Measurements from ENCODE around the gene PAIP2. TPM values are rescaled to one million over a fixed set of nuclear protein-coding genes. Genes with fewer than 3 reads are reported as not detected.

PAIP2 gene
- total RNA-seq, 2 experiments from 2014 or later: 110 to 113 TPM

DNA sequence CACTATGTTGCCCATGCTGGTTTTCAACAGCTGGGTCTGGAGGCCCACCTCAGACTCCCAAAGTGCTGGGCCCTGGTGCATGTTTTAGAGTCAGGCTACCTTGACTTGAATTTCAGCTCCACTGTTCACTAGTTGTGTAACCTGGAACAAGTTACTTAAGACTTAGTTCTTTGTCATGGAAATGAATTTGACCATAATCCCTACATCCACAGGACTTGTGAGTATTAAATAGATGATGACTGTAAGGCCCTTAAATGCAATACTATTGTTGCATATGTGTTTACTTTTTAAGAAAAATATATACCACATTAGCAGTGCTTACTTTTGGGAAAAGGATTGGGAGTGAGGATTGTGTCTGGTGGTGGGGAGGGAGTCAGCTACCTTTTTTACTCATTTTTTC lies 16.4 kb downstream of the PAIP2 start:
- ATAC-seq (no peak), DNase-seq (no peak)
- peaks cover 4% of the 10 kb centered on the region for H3K9me3 Mint-ChIP-seq
- TF ChIP-seq, protein P1, sequence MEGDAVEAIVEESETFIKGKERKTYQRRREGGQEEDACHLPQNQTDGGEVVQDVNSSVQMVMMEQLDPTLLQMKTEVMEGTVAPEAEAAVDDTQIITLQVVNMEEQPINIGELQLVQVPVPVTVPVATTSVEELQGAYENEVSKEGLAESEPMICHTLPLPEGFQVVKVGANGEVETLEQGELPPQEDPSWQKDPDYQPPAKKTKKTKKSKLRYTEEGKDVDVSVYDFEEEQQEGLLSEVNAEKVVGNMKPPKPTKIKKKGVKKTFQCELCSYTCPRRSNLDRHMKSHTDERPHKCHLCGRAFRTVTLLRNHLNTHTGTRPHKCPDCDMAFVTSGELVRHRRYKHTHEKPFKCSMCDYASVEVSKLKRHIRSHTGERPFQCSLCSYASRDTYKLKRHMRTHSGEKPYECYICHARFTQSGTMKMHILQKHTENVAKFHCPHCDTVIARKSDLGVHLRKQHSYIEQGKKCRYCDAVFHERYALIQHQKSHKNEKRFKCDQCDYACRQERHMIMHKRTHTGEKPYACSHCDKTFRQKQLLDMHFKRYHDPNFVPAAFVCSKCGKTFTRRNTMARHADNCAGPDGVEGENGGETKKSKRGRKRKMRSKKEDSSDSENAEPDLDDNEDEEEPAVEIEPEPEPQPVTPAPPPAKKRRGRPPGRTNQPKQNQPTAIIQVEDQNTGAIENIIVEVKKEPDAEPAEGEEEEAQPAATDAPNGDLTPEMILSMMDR (IDR thresholded peaks at IDR 0.05): no peak
- intact Hi-C loops (cut with micrococcal nuclease): no loop called here
- CTCF ChIA-PET: interaction anchor here (1.0 to 1.8 kb wide), 2 partner anchors 12 to 14 kb away, joined by 3 to 5 read pairs; no protein-coding TSS in a partner anchor
- no peak overlapping the region for H3K27ac Mint-ChIP-seq
- H3K4me1 Mint-ChIP-seq (ENCODE audit: low read depth): peaks cover 24% of the 10 kb centered on the region
- H3K4me3 Mint-ChIP-seq: no peak overlapping the region
- POLR2A ChIA-PET: interaction anchor here (0.7 kb wide), 1 partner anchor 57 kb away, joined by 3 read pairs; no protein-coding TSS in a partner anchor
- H3K27me3 Mint-ChIP-seq: no peaks in the 10 kb centered on the region
- H3K36me3 Mint-ChIP-seq (ENCODE audit: low read depth): peaks cover 21% of the 10 kb centered on the region

DNA sequence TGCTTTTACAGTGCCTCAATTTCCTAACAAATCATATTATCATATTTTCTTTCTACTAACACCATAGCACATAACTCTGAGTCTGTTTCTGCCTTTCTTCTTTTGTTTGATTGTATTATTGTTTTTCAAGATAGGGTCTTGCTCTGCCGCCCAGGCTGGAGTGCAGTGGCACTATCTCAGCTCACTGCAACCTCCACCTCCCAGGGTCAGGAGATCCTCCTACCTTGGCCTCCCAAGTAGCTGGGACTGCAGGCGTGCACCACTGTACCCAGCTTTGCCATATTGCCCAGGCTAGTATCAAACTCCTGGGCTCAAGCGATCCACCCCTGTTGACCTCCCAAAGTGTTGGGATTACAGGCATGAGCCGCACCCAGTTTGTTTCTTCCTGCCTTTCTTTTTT lies 18.7 kb downstream of the PAIP2 start:
- H3K27me3 Mint-ChIP-seq: no peaks in the 10 kb centered on the region
- intact Hi-C loops (cut with micrococcal nuclease): no loop called here
- ATAC-seq: no peak
- ChIA-PET POLR2A (interaction anchor here (0.7 to 1.2 kb wide), 2 partner anchors 30 to 66 kb away, joined by 4 to 5 read pairs; partner anchors contain the start of gene MZB1), CTCF (interaction anchor here (0.9 kb wide), 1 partner anchor 14 kb away, joined by 3 read pairs; no protein-coding TSS in a partner anchor)
- H3K9me3 Mint-ChIP-seq: no peaks in the 10 kb centered on the region
- H3K4me1 Mint-ChIP-seq (ENCODE audit: low read depth): peaks cover 23% of the 10 kb centered on the region
- no peak for DNase-seq
- H3K36me3 Mint-ChIP-seq (ENCODE audit: low read depth): peaks cover 28% of the 10 kb centered on the region
- H3K27ac Mint-ChIP-seq: no peak overlapping the region
- TF ChIP-seq, protein P1 (IDR thresholded peaks at IDR 0.05): no peak
- no peak overlapping the region for H3K4me3 Mint-ChIP-seq

DNA sequence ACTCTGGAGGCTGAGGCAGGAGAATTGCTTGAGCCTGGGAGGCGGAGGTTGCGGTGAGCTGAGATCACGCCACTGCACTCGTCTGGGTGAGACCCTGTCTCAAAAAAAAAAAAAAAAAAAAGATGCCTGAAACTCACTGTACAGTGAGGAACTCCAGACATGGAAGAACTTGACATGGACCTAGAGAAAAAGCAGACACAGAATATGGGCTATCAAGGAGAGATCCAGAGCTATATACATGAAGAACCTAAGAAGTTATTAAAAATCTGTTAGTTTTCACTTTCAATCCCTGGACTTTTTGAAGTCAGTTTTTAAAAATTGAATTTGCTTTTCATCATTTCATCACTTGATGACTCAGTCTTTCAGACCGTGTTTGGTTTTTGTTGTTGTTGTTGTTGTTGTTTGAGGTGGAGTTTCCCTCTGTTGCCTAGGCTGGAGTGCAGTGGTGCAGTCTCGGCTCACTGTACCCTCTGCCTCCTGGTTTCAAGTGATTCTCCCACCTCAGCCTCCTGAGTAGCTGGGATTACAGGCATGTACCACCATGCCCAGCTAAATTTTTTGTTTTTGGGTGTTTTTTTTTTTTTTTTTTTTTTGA lies 20.3 kb downstream of the PAIP2 start:
- no peak overlapping the region for H3K4me3 Mint-ChIP-seq
- H3K27ac Mint-ChIP-seq: no peak overlapping the region
- TF ChIP-seq, protein P1 (IDR thresholded peaks at IDR 0.05): no peak
- H3K4me1 Mint-ChIP-seq (ENCODE audit: low read depth): peaks cover 18% of the 10 kb centered on the region
- no peak for ATAC-seq
- peaks cover 36% of the 10 kb centered on the region for H3K36me3 Mint-ChIP-seq (ENCODE audit: low read depth)
- DNase-seq: no peak
- H3K9me3 Mint-ChIP-seq: no peaks in the 10 kb centered on the region
- CTCF ChIA-PET: no interaction called here
- POLR2A ChIA-PET: interaction anchor here (1.2 kb wide), 2 partner anchors 13 to 28 kb away, joined by 3 to 5 read pairs; partner anchors contain the start of gene MZB1
- H3K27me3 Mint-ChIP-seq: no peaks in the 10 kb centered on the region
- intact Hi-C loops (cut with micrococcal nuclease): no loop called here

DNA sequence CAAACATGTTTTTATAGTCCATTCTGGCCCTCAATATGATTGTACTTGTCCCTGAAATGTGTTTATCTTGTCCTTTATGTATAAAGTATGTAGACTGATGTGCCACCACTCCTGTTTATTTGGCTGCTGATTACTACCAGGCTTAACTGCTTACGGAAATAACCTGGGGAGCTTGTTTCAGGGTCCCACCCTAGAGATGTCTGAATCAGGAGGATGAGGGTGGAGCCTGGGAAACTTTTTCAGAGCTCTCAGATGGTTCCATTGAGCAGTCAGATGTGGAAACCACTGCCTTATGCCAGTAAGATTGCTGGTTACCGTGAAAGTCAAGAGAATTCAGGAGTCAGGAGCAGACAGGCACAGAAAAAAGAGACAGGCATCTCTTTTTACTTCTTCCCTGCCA lies 22.3 kb downstream of the PAIP2 start:
- Mint-ChIP-seq H3K4me3 (no peak overlapping the region), H3K27ac (no peak overlapping the region), H3K4me1 (ENCODE audit: low read depth) (peaks cover 6% of the 10 kb centered on the region), H3K9me3 (no peaks in the 10 kb centered on the region), H3K27me3 (no peaks in the 10 kb centered on the region), H3K36me3 (ENCODE audit: low read depth) (peaks cover 41% of the 10 kb centered on the region)
- intact Hi-C loops (cut with micrococcal nuclease): no loop called here
- ChIA-PET POLR2A (interaction anchor here (1.0 kb wide), 1 partner anchor 11 kb away, joined by 3 read pairs; no protein-coding TSS in a partner anchor), CTCF (no interaction called here)
- TF ChIP-seq, protein P1 (IDR thresholded peaks at IDR 0.05): no peak
- DNase-seq: no peak
- no peak for ATAC-seq

DNA sequence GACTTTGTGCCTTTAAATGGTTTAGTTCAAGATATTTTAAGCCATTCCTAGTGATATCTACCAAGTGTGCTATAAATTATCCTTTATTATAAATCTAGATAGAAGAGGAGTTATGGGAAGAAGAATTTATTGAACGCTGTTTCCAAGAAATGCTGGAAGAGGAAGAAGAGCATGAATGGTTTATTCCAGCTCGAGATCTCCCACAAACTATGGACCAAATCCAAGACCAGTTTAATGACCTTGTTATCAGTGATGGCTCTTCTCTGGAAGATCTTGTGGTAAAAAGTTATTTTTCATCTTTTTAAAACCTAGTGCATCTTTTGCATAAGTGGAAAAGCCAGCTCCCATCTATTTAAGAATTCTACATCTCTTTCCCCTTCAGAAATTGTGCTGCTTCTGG lies 22.8 kb downstream of the PAIP2 start:
- DNase-seq (no peak), ATAC-seq (no peak)
- H3K4me3 Mint-ChIP-seq: no peak overlapping the region
- intact Hi-C loops (cut with micrococcal nuclease): no loop called here
- peaks cover 44% of the 10 kb centered on the region for H3K36me3 Mint-ChIP-seq (ENCODE audit: low read depth)
- peaks cover 6% of the 10 kb centered on the region for H3K4me1 Mint-ChIP-seq (ENCODE audit: low read depth)
- no peaks in the 10 kb centered on the region for H3K9me3 Mint-ChIP-seq
- no peaks in the 10 kb centered on the region for H3K27me3 Mint-ChIP-seq
- POLR2A ChIA-PET: interaction anchor here (1.0 kb wide), 1 partner anchor 10 kb away, joined by 3 read pairs; no protein-coding TSS in a partner anchor
- CTCF ChIA-PET: no interaction called here
- TF ChIP-seq, protein P1 (IDR thresholded peaks at IDR 0.05): no peak
- H3K27ac Mint-ChIP-seq: no peak overlapping the region

All from activated CD8-positive, alpha-beta T cell treated with anti-CD3 and anti-CD28 coated beads for 36 hours (primary cell).